ENCODE measurements around the gene TMEM266.
A peak's percentile ranks its signal among the peaks of the same experiment; 100 is the strongest.

Gene TMEM266

DNA sequence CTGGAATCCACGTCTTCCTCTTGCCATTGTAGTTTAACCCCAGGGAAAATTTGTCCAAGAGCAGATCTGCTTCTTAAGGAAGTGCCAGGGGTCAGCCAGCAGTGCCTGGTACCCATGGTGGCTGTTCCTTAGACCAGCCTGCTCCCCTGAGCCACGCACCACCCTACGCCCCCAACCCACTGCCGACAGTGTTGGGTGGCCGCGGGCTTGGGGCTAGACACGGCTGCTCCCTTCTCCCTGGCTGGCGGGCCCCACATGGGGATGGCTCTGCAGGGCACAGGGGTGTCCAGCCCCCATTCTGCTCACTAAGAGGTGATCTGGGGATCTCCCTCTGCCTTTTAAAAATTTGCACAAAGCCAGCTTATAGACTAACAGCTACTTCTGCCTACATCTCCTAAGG lies 104.8 kb downstream of the TMEM266 start:
- Histone ChIP-seq H4K20me1 (ENCODE audit: insufficient read depth, low read length, poor library complexity, severe bottlenecking) (no peaks in the 10 kb centered on the region), H3K4me1 (ENCODE audit: insufficient read depth, low read length, poor library complexity, severe bottlenecking) (no peaks in the 10 kb centered on the region), H3K9ac (ENCODE audit: low read depth, low read length, poor library complexity, severe bottlenecking) (no peak overlapping the region), H3K4me3 (ENCODE audit: low read length, poor library complexity, severe bottlenecking) (no peak overlapping the region), H3F3A (ENCODE audit: low read depth) (no peaks in the 10 kb centered on the region), H3K27me3 (ENCODE audit: insufficient read depth, low read length, poor library complexity, severe bottlenecking) (no peaks in the 10 kb centered on the region), H3K9me3 (ENCODE audit: insufficient read depth, low read depth, low read length) (no peaks in the 10 kb centered on the region), H3K36me3 (ENCODE audit: insufficient read depth, low read length) (no peaks in the 10 kb centered on the region), H3K79me2 (ENCODE audit: insufficient read depth, low read length) (no peaks in the 10 kb centered on the region), H3K4me2 (ENCODE audit: low read depth, low read length, poor library complexity, severe bottlenecking) (no peak overlapping the region), H2AFZ (ENCODE audit: low read length) (no peak overlapping the region), H3K9me2 (replicated peaks; ENCODE audit: low read depth, low read length) (no peaks in the 10 kb centered on the region)
- TF ChIP-seq, protein P1, sequence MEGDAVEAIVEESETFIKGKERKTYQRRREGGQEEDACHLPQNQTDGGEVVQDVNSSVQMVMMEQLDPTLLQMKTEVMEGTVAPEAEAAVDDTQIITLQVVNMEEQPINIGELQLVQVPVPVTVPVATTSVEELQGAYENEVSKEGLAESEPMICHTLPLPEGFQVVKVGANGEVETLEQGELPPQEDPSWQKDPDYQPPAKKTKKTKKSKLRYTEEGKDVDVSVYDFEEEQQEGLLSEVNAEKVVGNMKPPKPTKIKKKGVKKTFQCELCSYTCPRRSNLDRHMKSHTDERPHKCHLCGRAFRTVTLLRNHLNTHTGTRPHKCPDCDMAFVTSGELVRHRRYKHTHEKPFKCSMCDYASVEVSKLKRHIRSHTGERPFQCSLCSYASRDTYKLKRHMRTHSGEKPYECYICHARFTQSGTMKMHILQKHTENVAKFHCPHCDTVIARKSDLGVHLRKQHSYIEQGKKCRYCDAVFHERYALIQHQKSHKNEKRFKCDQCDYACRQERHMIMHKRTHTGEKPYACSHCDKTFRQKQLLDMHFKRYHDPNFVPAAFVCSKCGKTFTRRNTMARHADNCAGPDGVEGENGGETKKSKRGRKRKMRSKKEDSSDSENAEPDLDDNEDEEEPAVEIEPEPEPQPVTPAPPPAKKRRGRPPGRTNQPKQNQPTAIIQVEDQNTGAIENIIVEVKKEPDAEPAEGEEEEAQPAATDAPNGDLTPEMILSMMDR (conservative IDR thresholded peaks at IDR 0.05; ENCODE audit: low read length), result no peak
- TF ChIP-seq EZH2phosphoT487 (IDR thresholded peaks at IDR 0.05; ENCODE audit: borderline replicate concordance), result no peak

DNA sequence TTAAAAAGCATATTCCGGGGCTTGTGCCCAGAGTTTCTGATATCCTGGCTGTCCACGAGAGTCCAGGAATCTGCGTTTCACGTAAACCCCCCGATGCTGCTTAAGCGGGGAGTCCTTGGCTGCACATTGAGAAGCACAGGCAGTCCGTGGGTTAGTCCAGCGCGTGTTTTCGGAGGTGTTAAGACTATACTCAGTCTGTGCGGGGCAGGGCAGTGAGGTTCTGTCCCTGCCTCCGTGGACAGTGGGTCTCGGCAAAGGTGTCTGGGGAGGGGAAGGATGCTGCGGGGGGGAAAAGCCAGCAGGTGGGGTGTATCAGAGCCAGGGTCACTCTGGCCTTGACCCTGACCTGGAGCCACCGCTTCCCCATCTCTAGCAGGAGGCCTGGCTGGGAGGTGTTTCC lies 106.2 kb downstream of the TMEM266 start:
- Histone ChIP-seq H3K27me3 (ENCODE audit: insufficient read depth, low read length, poor library complexity, severe bottlenecking) (no peaks in the 10 kb centered on the region), H4K20me1 (ENCODE audit: insufficient read depth, low read length, poor library complexity, severe bottlenecking) (no peaks in the 10 kb centered on the region), H3K4me3 (ENCODE audit: low read length, poor library complexity, severe bottlenecking) (no peak overlapping the region), H3K4me2 (ENCODE audit: low read depth, low read length, poor library complexity, severe bottlenecking) (no peak overlapping the region), H3K9me2 (replicated peaks; ENCODE audit: low read depth, low read length) (no peaks in the 10 kb centered on the region), H3F3A (ENCODE audit: low read depth) (no peaks in the 10 kb centered on the region), H3K79me2 (ENCODE audit: insufficient read depth, low read length) (no peaks in the 10 kb centered on the region), H3K4me1 (ENCODE audit: insufficient read depth, low read length, poor library complexity, severe bottlenecking) (no peaks in the 10 kb centered on the region), H3K36me3 (ENCODE audit: insufficient read depth, low read length) (no peaks in the 10 kb centered on the region), H3K9me3 (ENCODE audit: insufficient read depth, low read depth, low read length) (no peaks in the 10 kb centered on the region), H2AFZ (ENCODE audit: low read length) (no peak overlapping the region), H3K9ac (ENCODE audit: low read depth, low read length, poor library complexity, severe bottlenecking) (no peak overlapping the region)
- no peak for TF ChIP-seq EZH2phosphoT487 (IDR thresholded peaks at IDR 0.05; ENCODE audit: borderline replicate concordance)
- TF ChIP-seq, protein P1 (conservative IDR thresholded peaks at IDR 0.05; ENCODE audit: low read length), result no peak

DNA sequence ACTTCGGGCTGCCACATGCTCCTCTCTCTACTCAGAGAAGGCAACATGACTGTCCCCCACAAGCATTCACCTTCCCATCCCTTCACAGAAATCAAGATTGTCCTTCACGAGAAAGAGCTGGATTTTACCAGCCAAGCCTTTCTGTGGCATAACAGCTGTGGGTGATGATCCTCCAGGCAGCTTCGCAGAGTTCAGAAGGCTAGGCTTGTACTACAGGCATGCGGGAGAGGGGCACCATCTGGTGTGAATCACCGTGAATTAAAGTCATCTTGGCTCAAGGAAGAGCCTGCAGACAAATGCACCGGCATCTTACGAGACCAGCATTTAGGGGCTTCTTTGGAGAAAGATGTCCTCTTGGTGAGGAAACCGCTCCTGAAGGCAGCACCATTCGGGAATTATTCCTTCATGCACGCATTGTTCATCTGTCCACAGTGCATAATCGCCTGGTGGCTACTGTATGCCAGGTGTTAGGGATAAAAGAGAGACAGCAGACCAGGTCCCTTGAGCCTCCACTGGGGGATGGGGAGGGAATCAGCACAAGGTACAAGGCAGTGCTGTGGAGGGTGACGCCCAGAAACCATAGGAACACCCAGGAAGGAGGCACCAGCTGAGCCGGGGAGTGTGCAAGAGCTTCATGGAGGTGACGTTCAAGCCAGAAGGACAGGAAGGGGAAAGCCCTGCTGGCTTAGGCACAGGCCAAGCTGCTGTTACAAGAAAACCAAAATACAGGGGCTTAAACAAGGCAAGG lies 108.6 kb downstream of the TMEM266 start:
- Histone ChIP-seq H2AFZ (ENCODE audit: low read length) (peak overlapping the region; percentile 79), H3F3A (ENCODE audit: low read depth) (no peaks in the 10 kb centered on the region), H3K79me2 (ENCODE audit: insufficient read depth, low read length) (no peaks in the 10 kb centered on the region), H3K36me3 (ENCODE audit: insufficient read depth, low read length) (no peaks in the 10 kb centered on the region), H3K9me2 (replicated peaks; ENCODE audit: low read depth, low read length) (no peaks in the 10 kb centered on the region), H3K27me3 (ENCODE audit: insufficient read depth, low read length, poor library complexity, severe bottlenecking) (no peaks in the 10 kb centered on the region), H3K4me3 (ENCODE audit: low read length, poor library complexity, severe bottlenecking) (no peak overlapping the region), H3K4me2 (ENCODE audit: low read depth, low read length, poor library complexity, severe bottlenecking) (no peak overlapping the region), H3K9me3 (ENCODE audit: insufficient read depth, low read depth, low read length) (no peaks in the 10 kb centered on the region), H3K4me1 (ENCODE audit: insufficient read depth, low read length, poor library complexity, severe bottlenecking) (no peaks in the 10 kb centered on the region), H4K20me1 (ENCODE audit: insufficient read depth, low read length, poor library complexity, severe bottlenecking) (no peaks in the 10 kb centered on the region), H3K9ac (ENCODE audit: low read depth, low read length, poor library complexity, severe bottlenecking) (no peak overlapping the region)
- TF ChIP-seq, protein P1 (conservative IDR thresholded peaks at IDR 0.05; ENCODE audit: low read length), result no peak
- TF ChIP-seq EZH2phosphoT487 (IDR thresholded peaks at IDR 0.05; ENCODE audit: borderline replicate concordance), result no peak
